H9 (cell line): ENCODE measurements around the gene PRMT7. TPM values are rescaled to one million over a fixed set of nuclear protein-coding genes. Genes with fewer than 3 reads are reported as not detected.

Experiments used
- DNase-seq: peaks from one replicate; pipeline ENCODE4 v3.0.0-alpha.2; 2017
- H2AFZ ChIP-seq: one replicate; pipeline ENCODE4 v1.6.1; 2013; ENCODE audit warnings: mild to moderate bottlenecking, low read length, control low read depth, moderate library complexity
- H2AK5ac ChIP-seq: 2 replicates; pipeline ENCODE4 v1.6.1; 2013; ENCODE audit warnings: low read length, control low read depth, mixed read lengths; ENCODE audit not compliant: insufficient read length
- H2BK120ac ChIP-seq: one replicate; pipeline ENCODE4 v1.6.1; 2013; ENCODE audit warnings: low read depth, mild to moderate bottlenecking, low read length, control low read depth, inconsistent platforms; ENCODE audit not compliant: poor library complexity, severe bottlenecking
- H2BK12ac ChIP-seq: 2 replicates; pipeline ENCODE4 v1.6.1; 2013; ENCODE audit warnings: low read length, control low read depth, mixed read lengths, low read depth; ENCODE audit not compliant: insufficient read length
- H2BK15ac ChIP-seq: 2 replicates; pipeline ENCODE4 v1.6.1; 2013; ENCODE audit warnings: low read depth, low read length, control low read depth
- H2BK20ac ChIP-seq: one replicate; pipeline ENCODE4 v1.6.1; 2013; ENCODE audit warnings: low read depth, mild to moderate bottlenecking, low read length, control low read depth, inconsistent platforms; ENCODE audit not compliant: poor library complexity, severe bottlenecking
- H2BK5ac ChIP-seq: 2 replicates; pipeline ENCODE4 v1.6.1; 2013; ENCODE audit warnings: low read length, control low read depth, mixed read lengths; ENCODE audit not compliant: insufficient read length
- H3K14ac ChIP-seq: 2 replicates; pipeline ENCODE4 v1.6.1; 2013; ENCODE audit warnings: low read length, control low read depth; ENCODE audit not compliant: insufficient read depth
- H3K18ac ChIP-seq: 2 replicates; pipeline ENCODE4 v1.6.1; 2013; ENCODE audit warnings: low read depth, mild to moderate bottlenecking, mixed read lengths, low read length, control low read depth; ENCODE audit not compliant: insufficient read length
- H3K23ac ChIP-seq: 2 replicates; pipeline ENCODE4 v1.6.1; 2013; ENCODE audit warnings: low read length, control low read depth, mixed read lengths, low read depth; ENCODE audit not compliant: insufficient read length
- H3K23me2 ChIP-seq: 2 replicates; pipeline ENCODE4 v1.6.1; 2013; ENCODE audit warnings: low read depth, mild to moderate bottlenecking, mixed read lengths, low read length, control low read depth; ENCODE audit not compliant: insufficient read length, poor library complexity, severe bottlenecking
- H3K27ac ChIP-seq: 2 replicates; pipeline ENCODE4 v1.5.1; 2013; ENCODE audit warnings: low read length, control low read depth, mixed read lengths, low read depth; ENCODE audit not compliant: insufficient read length
- H3K27me3 ChIP-seq: 2 replicates; pipeline ENCODE4 v1.6.1; 2013; ENCODE audit warnings: low read length, control low read depth, inconsistent platforms; ENCODE audit not compliant: insufficient read depth
- H3K4ac ChIP-seq: 2 replicates; pipeline ENCODE4 v1.6.1; 2013; ENCODE audit warnings: low read depth, mild to moderate bottlenecking, control low read depth, inconsistent platforms, low read length, moderate library complexity
- H3K4me1 ChIP-seq: 2 replicates; pipeline ENCODE4 v1.6.1; 2013; ENCODE audit warnings: low read length, control low read depth, inconsistent platforms; ENCODE audit not compliant: insufficient read depth
- H3K4me2 ChIP-seq: 2 replicates; pipeline ENCODE4 v1.6.1; 2013; ENCODE audit warnings: low read length, control low read depth, mixed read lengths; ENCODE audit not compliant: insufficient read length, insufficient read depth
- H3K56ac ChIP-seq: 2 replicates; pipeline ENCODE4 v1.6.1; 2013; ENCODE audit warnings: low read depth, mild to moderate bottlenecking, mixed read lengths, low read length, control low read depth; ENCODE audit not compliant: insufficient read length
- H3K79me1 ChIP-seq: 2 replicates; pipeline ENCODE4 v1.6.1; 2013; ENCODE audit warnings: low read depth, mild to moderate bottlenecking, moderate library complexity, low read length, control low read depth, inconsistent platforms; ENCODE audit not compliant: insufficient read depth, poor library complexity, severe bottlenecking
- H3K79me2 ChIP-seq: 2 replicates; pipeline ENCODE4 v1.6.1; 2013; ENCODE audit warnings: low read length, control low read depth, inconsistent platforms; ENCODE audit not compliant: insufficient read depth
- H3K9ac ChIP-seq: 2 replicates; pipeline ENCODE4 v1.6.1; 2013; ENCODE audit warnings: low read length, control low read depth, mixed read lengths; ENCODE audit not compliant: insufficient read length; ENCODE audit errors: extremely low read depth
- H3K9me3 ChIP-seq: one replicate; pipeline ENCODE4 v1.6.1; 2013; ENCODE audit warnings: low read depth, low read length, inconsistent platforms; ENCODE audit not compliant: control insufficient read depth
- H3T11ph ChIP-seq: one replicate; pipeline ENCODE4 v1.6.1; 2013; ENCODE audit warnings: mild to moderate bottlenecking, low read length, control low read depth, inconsistent platforms
- H4K20me1 ChIP-seq: one replicate; pipeline ENCODE4 v1.6.1; 2013; ENCODE audit not compliant: control insufficient read depth, insufficient read length, insufficient read depth
- H4K5ac ChIP-seq: 2 replicates; pipeline ENCODE4 v1.6.1; 2013; ENCODE audit warnings: low read depth, mild to moderate bottlenecking, mixed read lengths, low read length, control low read depth; ENCODE audit not compliant: insufficient read length
- H4K8ac ChIP-seq: replicated peaks from 2 replicates; pipeline ENCODE4 v1.6.1; 2013; ENCODE audit warnings: low read length, control low read depth, mixed read lengths, low read depth; ENCODE audit not compliant: insufficient read length
- H4K91ac ChIP-seq: 2 replicates; pipeline ENCODE4 v1.6.1; 2013; ENCODE audit warnings: low read depth, mild to moderate bottlenecking, moderate library complexity, mixed read lengths, low read length, control low read depth; ENCODE audit not compliant: insufficient read length
- H3K27ac Mint-ChIP-seq, 3 experiments: 2 replicates in 2 of 3; 3 replicates in 1 of 3; pipeline ENCODE4 v1.8.0; 2020 to 2021; ENCODE audit warnings: mixed read lengths in 3 of 3, mild to moderate bottlenecking in 1 of 3, moderate library complexity in 1 of 3
- H3K27me3 Mint-ChIP-seq: 2 replicates; pipeline ENCODE4 v1.8.0; 2021; ENCODE audit warnings: low read depth, mild to moderate bottlenecking, moderate library complexity, mixed read lengths
- H3K36me3 Mint-ChIP-seq, 3 experiments: 2 replicates in 2 of 3; 3 replicates in 1 of 3; pipeline ENCODE4 v1.8.0; 2020 to 2021; ENCODE audit warnings: low read depth in 3 of 3, mixed read lengths in 3 of 3; ENCODE audit not compliant: insufficient read depth in 1 of 3
- H3K4me1 Mint-ChIP-seq, 2 experiments: 2 replicates each; pipeline ENCODE4 v1.8.0; 2020; ENCODE audit warnings: mixed read lengths in 2 of 2
- H3K4me3 Mint-ChIP-seq, 2 experiments: 2 replicates in 1 of 2; 3 replicates in 1 of 2; pipeline ENCODE4 v1.8.0; 2020 to 2021; ENCODE audit warnings: mild to moderate bottlenecking in 2 of 2, mixed read lengths in 2 of 2, moderate library complexity in 1 of 2
- H3K9me3 Mint-ChIP-seq, 2 experiments: 2 replicates in 1 of 2; 3 replicates in 1 of 2; pipeline ENCODE4 v1.8.0; 2020; ENCODE audit warnings: mild to moderate bottlenecking in 2 of 2, mixed read lengths in 2 of 2, moderate library complexity in 1 of 2
- CTCF ChIP-seq: fragments of 200-600 bp; sonication (generic); conservative IDR thresholded peaks from 3 replicates; pipeline ENCODE4 v1.8.0; 2021; ENCODE audit warnings: antibody characterized with exemption, mild to moderate bottlenecking
- WGBS: extraction: QIAGEN DNeasy Blood & Tissue Kit; methylation state at CpG from one replicate; pipeline ENCODE4 v1.1.7; 2013; ENCODE audit warnings: missing lambda C conversion rate, low lambda C conversion rate, mixed read lengths; ENCODE audit not compliant: insufficient read length; ENCODE audit errors: extremely low coverage; 5-methylcytosine and 5-hydroxymethylcytosine counted together
- total RNA-seq: library from RNA; stranded (reverse); gene quantifications from 2 replicates; pipeline ENCODE4 v1.2.1, GENCODE V29; 2021

The PRMT7 gene
- total RNA-seq, 1 experiment from 2014 or later = 56.6 TPM

DNA sequence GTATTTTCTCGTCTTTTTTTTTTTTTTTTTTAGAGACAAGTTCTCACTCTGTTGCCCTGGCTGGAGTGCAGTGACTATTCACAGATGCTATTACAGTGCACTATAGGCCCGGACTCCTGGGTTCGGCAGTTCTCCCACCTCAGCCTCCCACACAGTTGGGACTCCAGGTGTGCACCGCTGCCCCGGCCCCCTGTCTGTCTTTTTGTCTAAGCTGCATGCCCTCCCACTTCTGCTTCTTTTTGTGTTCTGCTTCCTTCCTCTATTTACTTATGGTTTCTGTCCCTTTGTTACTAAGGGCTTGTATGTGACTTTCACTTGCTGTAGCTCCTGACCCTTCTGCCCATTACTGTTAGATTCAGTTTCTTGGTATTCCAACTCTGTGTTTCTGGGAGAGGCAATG is 26.0 kb upstream of the PRMT7 start:
- no peak overlapping the region; a peak in 1 of 7 replicates for H3K27ac Mint-ChIP-seq
- no CpG with 5 or more reads among the region's 5 CpGs for WGBS
- H4K20me1 ChIP-seq = peaks cover 2% of the 10 kb centered on the region

More for the DNA sequence above, 26.0 kb upstream of the PRMT7 start:
- Histone ChIP-seq H3K14ac (no peak overlapping the region), H2BK20ac (no peak overlapping the region), H3K4ac (no peak overlapping the region), H2BK5ac (no peak overlapping the region), H3K27ac (no peak overlapping the region), H3K9me3 (no peaks in the 10 kb centered on the region), H2BK120ac (no peak overlapping the region), H3K18ac (no peak overlapping the region), H3K23ac (no peak overlapping the region), H3K79me2 (no peaks in the 10 kb centered on the region), H2BK12ac (no peak overlapping the region), H3K27me3 (no peaks in the 10 kb centered on the region), H2BK15ac (no peak overlapping the region), H3K23me2 (no peaks in the 10 kb centered on the region), H3T11ph (no peak overlapping the region), H3K56ac (no peak overlapping the region), H3K4me2 (no peak overlapping the region), H3K4me1 (no peaks in the 10 kb centered on the region), H2AK5ac (no peak overlapping the region), H4K5ac (no peak overlapping the region), H2AFZ (no peak overlapping the region), H4K8ac (no peak overlapping the region), H3K79me1 (no peaks in the 10 kb centered on the region), H3K9ac (no peak overlapping the region), H4K91ac (no peak overlapping the region)
- Mint-ChIP-seq H3K27me3 (no peaks in the 10 kb centered on the region), H3K36me3 (peaks cover 7 to 32% (median 14%) of the 10 kb centered on the region in 3 experiments; a peak in 4 of 7 replicates), H3K9me3 (no peaks in the 10 kb centered on the region), H3K4me3 (no peak overlapping the region), H3K4me1 (peaks cover 0 to 4% of the 10 kb centered on the region in 2 experiments; a peak in 2 of 4 replicates)
- DNase-seq = no peak
- TF ChIP-seq CTCF = no peak
